Chondrocyte (in vitro differentiated cells): ENCODE results near the gene TMPRSS7. TPM values are rescaled to one million over a fixed set of nuclear protein-coding genes. Genes with fewer than 3 reads are reported as not detected.

Source experiments
- DNase-seq: peaks from one replicate; pipeline ENCODE4 v3.0.0; 2021; ENCODE audit warnings: mixed read lengths, low spot score
- H3K27ac Mint-ChIP-seq: one replicate; pipeline ENCODE4 v1.8.0; 2021; ENCODE audit warnings: mild to moderate bottlenecking, moderate library complexity, mixed read lengths; ENCODE audit not compliant: unreplicated experiment
- H3K27me3 Mint-ChIP-seq: 2 replicates; pipeline ENCODE4 v1.8.0; 2021; ENCODE audit warnings: low read depth, mixed read lengths
- H3K36me3 Mint-ChIP-seq: 2 replicates; pipeline ENCODE4 v1.8.0; 2021; ENCODE audit warnings: low read depth, mixed read lengths
- H3K4me1 Mint-ChIP-seq: 2 replicates; pipeline ENCODE4 v1.8.0; 2021; ENCODE audit warnings: low read depth, mild to moderate bottlenecking, mixed read lengths
- H3K4me3 Mint-ChIP-seq: one replicate; pipeline ENCODE4 v1.8.0; 2021; ENCODE audit warnings: mild to moderate bottlenecking, moderate library complexity, mixed read lengths; ENCODE audit not compliant: unreplicated experiment
- H3K9me3 Mint-ChIP-seq: 2 replicates; pipeline ENCODE4 v1.8.0; 2021; ENCODE audit warnings: low read depth, mixed read lengths
- CTCF ChIP-seq: fragments of 200-600 bp; sonication (generic); IDR thresholded peaks from 2 replicates; pipeline ENCODE4 v1.5.0; 2021; ENCODE audit warnings: antibody characterized with exemption, mild to moderate bottlenecking, moderate library complexity
- total RNA-seq: library from RNA; stranded (reverse); gene quantifications from 3 replicates; pipeline ENCODE4 v1.2.1, GENCODE V29; 2021

The TMPRSS7 gene
- total RNA-seq, 1 donor from 2014 or later: not detected

GRCh38 chr3:111998636-111999483 is 35.7 kb upstream of the TMPRSS7 start, which contains the start of gene TAGLN3:
TSS of gene TAGLN3 (plus strand) at chr3:111998922. CDS start at chr3:111999423, 501 bp downstream.
- DNase-seq: no peak
- Mint-ChIP-seq H3K27ac (no peak within 1 kb of the TSS), H3K9me3 (no peaks in the 10 kb centered on the region), H3K4me3 (peak within 1 kb of the TSS; percentile 72), H3K36me3 (no peaks in the 10 kb centered on the region), H3K27me3 (peaks cover 11% of the 10 kb centered on the region), H3K4me1 (peaks cover 12% of the 10 kb centered on the region)
- no peak for TF ChIP-seq CTCF

GRCh38 chr3:111999484-112000324 is 34.8 kb upstream of the TMPRSS7 start:
- peak overlapping the region; percentile 72 for H3K4me3 Mint-ChIP-seq
- peaks cover 12% of the 10 kb centered on the region for H3K4me1 Mint-ChIP-seq
- H3K27ac Mint-ChIP-seq: no peak overlapping the region
- no peaks in the 10 kb centered on the region for H3K9me3 Mint-ChIP-seq
- DNase-seq: no peak
- peaks cover 11% of the 10 kb centered on the region for H3K27me3 Mint-ChIP-seq
- H3K36me3 Mint-ChIP-seq: no peaks in the 10 kb centered on the region
- TF ChIP-seq CTCF: no peak

GRCh38 chr3:112000367-112000771 is 34.2 kb upstream of the TMPRSS7 start:
- Mint-ChIP-seq H3K9me3 (no peaks in the 10 kb centered on the region), H3K27me3 (peaks cover 11% of the 10 kb centered on the region), H3K27ac (no peak overlapping the region), H3K36me3 (no peaks in the 10 kb centered on the region), H3K4me1 (peaks cover 12% of the 10 kb centered on the region), H3K4me3 (no peak overlapping the region)
- no peak for TF ChIP-seq CTCF
- no peak for DNase-seq

GRCh38 chr3:112000966-112001365 is 33.6 kb upstream of the TMPRSS7 start:
- Mint-ChIP-seq H3K36me3 (no peaks in the 10 kb centered on the region), H3K4me1 (peaks cover 12% of the 10 kb centered on the region), H3K27me3 (peaks cover 11% of the 10 kb centered on the region), H3K27ac (no peak overlapping the region), H3K9me3 (no peaks in the 10 kb centered on the region), H3K4me3 (no peak overlapping the region)
- no peak for TF ChIP-seq CTCF
- no peak for DNase-seq

DNA sequence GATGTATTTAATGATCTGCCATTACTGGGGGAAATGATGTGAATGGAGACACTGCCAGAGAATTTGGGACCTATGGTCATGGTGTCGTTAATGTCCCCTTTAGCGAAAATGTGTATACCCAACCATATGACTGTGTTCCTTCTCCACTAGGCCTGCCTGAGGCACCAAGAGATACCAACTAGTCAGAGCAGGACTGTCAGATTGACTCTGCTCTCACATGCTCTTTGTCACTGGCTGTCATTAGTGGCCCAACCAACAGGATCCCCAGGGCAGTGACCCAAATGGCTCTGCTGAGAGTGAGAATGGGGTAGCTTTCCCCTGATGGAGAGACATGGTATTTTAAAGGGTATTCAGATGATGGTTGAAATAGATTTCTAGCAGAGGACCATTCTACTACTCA is 33.0 kb upstream of the TMPRSS7 start:
- no peaks in the 10 kb centered on the region for H3K9me3 Mint-ChIP-seq
- no peak for TF ChIP-seq CTCF
- no peak for DNase-seq
- H3K27me3 Mint-ChIP-seq: peaks cover 11% of the 10 kb centered on the region
- no peak overlapping the region for H3K4me3 Mint-ChIP-seq
- H3K27ac Mint-ChIP-seq: no peak overlapping the region
- H3K4me1 Mint-ChIP-seq: peaks cover 12% of the 10 kb centered on the region
- H3K36me3 Mint-ChIP-seq: no peaks in the 10 kb centered on the region
